Activated CD4-positive, alpha-beta T cell treated with anti-CD3 and anti-CD28 coated beads, Interleukin-10, Interleukin-2, amounts not matched to agents 100 ng/mL and 50 ng/mL, durations not matched to agents 16 hours and 8 hours (primary cell): Measurements from ENCODE around the gene TCF7L1.

Experiments
- DNase-seq: peaks from one replicate; pipeline ENCODE4 v3.0.0-alpha.2; 2020

The TCF7L1 gene

DNA sequence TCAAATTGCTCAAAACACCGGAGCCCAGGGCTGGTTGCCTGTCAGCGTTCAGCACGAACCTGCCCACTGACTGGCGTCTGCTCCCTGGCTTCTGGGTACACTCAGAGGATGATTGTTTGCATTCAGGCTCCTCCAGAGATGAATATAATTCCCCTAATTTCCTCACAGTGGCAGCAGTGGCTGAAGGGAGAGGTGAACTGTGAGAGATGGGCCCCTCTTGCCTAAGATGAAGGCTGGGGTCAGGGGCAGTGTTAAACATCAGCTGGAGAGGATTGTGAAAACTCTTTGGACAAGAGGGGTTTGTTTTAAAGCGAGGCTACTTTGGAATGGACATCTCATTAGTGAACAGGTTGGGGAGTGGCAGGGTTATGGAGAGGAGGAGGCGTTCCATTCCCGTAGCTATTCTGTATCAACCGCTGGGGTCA lies 31.0 kb downstream of the TCF7L1 start:
- DNase-seq = no peak

DNA sequence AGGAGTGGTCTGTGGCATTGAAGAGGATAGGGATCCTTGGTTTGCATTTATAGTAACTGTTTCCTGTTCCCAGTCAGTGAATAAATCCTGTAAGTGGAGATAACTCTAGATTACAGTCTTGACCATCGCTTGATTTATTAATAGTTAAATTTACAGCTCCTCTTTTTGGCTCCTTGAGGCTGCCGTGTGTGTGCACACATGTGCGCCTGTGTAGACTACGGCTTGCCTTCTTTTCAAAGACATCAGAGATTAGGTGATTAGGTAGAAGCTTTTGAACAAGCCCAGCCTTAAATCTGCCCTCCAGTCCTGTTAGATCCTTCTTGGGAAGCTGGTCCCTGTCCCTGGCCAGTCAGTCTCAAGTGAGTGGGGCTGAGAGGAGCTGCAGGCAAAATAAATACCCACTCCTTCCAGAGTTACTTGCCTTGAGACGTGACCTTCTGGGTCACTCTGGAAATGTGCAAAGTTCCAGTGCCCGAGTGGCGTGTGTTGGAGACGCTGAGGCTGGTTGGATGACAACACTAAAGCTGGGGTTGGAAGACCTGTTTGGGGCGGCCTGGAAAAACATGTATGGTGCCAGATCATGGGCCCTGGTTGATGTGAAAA lies 32.0 kb downstream of the TCF7L1 start:
- no peak for DNase-seq

- DNase-seq = no peak
Observed at GRCh38 chr2:85166021-85166420, 32.8 kb downstream of the TCF7L1 start.

GRCh38 chr2:85167479-85167878 lies 34.3 kb downstream of the TCF7L1 start:
- no peak for DNase-seq

DNA sequence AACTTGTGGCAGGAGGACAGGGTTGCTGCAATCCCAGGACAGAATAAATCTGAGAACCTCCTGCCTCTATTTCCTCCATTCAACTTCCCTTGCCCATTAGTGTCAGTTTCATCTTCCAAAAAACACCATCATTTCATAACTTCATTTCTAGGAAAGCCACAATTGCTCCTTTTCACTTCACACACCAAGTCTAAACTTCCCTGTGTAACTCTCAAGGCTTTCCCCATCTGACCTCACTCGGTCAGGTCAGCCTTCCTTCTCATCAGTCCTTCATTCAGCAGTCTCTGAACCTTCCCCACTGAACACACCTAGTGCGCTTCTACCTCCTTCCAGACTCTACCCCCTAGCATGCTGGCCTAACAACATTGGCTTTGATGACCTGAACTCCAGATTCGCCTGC lies 35.8 kb downstream of the TCF7L1 start:
- DNase-seq = no peak

DNA sequence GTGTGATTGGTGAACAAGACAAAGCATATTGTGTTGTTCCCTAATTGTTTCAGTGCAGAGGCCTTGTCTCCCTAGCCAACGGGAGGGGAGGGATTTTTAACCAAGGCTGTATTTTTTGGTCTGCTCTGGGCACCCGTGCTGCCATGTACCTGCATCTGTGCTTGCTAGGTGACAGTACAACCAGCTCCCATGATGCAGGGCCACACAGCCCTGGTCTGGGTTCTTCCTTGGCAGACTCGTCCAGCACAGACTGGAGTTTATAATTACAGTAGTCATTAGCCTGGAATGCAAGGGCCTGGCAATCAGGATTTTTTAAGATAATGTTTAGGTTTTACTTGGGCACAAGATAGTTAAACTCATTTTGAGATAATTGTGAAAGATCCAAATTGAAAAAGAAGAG lies 36.4 kb downstream of the TCF7L1 start:
- no peak for DNase-seq

- DNase-seq = no peak
Observed at GRCh38 chr2:85170938-85171475, 37.8 kb downstream of the TCF7L1 start.

GRCh38 chr2:85171916-85172315 lies 38.7 kb downstream of the TCF7L1 start:
- DNase-seq = no peak

DNA sequence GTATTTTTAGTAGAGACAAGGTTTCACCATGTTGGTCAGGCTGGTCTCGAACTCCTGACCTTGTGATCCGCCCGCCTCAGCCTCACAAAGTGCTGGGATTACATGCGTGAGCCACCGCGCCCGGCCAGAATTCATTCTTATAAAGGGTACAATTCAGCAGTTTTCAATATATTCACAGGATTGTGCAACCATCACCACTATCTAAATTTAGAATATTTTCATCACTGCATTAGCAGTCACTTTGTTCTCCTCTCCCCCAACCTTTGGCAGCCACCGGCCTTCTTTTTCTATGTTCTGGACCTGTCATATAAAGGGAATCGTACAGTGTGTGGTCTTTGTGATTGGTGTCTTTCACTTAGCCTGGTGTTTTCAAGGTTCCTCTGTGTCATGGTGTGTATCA lies 40.7 kb downstream of the TCF7L1 start:
- DNase-seq = no peak

DNA sequence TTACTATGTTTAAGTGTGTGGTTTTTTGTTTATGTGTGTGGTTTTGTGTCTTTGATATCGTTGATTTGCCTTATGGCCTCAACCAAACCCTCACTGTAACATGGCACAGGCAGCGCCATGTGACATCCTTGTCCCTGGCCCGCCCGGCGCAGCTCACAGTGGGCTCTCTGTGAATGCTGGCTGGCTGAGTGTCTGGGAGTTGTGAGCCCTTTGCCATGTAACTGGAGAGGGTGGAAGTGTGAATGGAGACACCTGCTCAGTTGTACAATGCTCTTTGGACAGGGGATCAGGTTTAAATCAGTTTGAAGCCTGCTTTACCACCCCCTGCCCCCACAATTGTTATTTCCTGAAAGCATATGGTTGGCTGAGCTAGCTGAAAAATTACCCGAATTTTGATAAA lies 41.8 kb downstream of the TCF7L1 start:
- no peak for DNase-seq

- no peak for DNase-seq
Observed at GRCh38 chr2:85175369-85176299, 42.4 kb downstream of the TCF7L1 start.

DNA sequence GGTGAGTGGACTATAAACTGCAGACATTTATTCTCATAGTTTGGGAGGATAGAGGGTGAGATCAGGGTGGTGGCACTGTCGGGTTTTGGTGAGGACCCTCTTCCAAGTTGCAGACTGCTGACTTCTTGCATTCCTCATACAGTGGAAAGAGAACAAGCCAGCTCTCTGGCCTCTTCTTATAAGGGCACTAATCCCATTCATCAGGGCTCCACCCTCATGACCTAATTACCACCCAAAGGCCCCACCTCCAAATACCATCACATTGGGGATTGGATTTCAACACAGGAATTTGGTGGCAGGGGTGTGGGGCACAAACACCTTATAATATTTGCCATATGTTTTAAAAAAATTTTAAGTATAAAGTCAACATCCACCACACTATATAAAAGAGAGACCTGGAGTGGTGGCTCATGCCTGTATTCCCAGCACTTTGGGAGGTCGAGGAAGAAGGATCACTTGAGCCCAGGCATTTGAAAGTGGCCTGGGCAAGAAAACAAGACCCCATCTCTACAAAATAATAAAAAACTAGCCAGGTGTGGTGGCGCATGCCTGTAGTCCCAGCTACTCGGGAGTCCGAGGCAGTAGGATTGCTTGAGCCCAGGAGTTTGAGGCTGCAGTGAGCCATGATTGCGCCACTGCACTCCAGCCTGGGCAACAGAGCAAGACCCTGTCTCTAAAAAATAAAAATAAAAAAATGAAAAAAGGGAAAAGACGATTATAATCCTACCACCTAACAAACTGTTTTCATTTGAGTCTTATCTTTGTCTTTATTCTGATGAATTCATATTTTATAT lies 44.0 kb downstream of the TCF7L1 start:
- DNase-seq = no peak

DNA sequence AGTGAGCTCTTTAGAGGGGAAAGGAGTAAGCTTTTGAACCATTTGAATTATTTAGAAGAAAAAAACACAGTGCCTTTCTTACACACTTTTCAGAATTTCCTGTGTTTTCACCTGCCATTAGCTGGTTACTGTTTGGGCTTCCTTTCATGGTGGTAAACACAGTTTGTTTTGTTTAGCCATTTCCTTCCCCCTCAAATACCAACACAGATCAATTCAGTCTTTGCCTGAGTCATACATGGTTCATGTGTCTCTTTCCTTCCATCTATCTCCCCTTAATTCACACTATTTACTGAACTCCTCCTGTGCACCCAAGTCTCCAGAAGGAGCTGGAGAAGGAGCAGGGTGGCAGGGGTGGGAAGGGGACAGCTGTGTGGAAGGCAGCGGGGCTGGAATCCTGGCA lies 45.0 kb downstream of the TCF7L1 start:
- no peak for DNase-seq

DNA sequence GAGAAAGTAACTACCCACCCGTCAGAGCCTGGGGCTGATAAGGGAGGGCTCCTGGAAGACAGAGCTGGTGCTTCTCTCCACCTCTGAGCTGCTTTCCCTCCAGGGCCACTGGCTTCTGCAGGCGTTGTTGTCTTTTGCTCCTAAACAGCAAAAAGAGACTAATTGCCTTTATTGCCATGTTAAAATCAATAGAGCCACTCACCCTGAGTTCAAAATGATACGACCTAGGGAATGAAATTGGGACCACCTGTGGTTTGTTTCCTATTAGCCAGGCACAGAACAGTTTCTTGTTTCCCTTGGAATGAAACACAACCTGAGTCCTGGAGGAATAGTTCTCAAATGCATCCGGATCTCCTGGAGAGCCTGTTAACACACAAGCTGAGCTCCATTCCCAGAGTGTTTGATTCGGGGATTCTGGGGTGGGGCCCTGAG lies 45.8 kb downstream of the TCF7L1 start:
- DNase-seq = no peak

DNA sequence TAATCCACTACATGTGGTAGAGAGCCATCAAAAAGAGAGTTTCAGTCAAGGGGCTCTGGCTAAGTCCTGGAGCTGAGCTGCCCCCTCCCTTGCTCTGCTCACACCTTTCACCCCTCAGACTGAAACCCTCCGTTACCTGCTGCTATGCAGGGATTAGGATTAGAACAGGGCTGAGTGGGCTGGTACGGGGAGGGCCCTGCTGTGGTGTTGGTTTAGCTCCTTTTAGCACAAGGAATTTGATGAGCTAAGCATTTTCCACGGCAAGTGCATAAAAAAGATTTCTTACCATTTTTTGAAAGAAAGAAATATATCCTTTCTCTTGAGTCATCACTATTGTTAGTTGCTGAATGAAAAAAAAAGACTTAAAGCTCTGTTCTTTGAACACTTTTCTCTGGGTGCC lies 46.3 kb downstream of the TCF7L1 start:
- DNase-seq = no peak

- no peak for DNase-seq
Observed at GRCh38 chr2:85180322-85181133, 47.3 kb downstream of the TCF7L1 start.

DNA sequence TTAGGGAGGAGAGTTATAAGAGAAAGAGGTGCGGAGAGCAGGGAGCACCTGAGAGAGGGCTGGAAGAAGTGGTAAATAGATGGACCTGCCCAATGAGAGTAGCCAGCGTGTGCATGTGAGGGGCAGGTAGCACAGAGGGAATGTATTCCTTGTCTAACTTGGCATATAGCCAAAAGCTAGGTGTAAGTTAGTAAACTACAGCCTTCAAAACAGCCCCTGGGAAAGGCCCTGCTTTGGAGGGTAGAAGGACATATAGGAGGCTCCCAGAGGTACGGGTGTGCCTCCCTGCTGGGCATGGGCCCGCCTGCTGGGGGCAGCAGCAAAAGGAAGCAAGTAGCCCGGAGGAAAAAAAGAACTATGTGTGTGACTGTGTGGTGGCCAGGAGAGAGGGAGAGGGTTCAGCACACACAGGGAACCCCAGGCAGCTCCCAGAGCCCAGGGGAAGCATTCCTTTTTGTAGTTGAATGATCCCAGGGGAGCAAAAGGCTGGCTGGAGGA lies 48.0 kb downstream of the TCF7L1 start:
- DNase-seq = no peak

- DNase-seq = no peak
Observed at GRCh38 chr2:85181844-85182456, 48.8 kb downstream of the TCF7L1 start.

GRCh38 chr2:85183076-85183475 lies 49.9 kb downstream of the TCF7L1 start:
- DNase-seq = no peak

DNA sequence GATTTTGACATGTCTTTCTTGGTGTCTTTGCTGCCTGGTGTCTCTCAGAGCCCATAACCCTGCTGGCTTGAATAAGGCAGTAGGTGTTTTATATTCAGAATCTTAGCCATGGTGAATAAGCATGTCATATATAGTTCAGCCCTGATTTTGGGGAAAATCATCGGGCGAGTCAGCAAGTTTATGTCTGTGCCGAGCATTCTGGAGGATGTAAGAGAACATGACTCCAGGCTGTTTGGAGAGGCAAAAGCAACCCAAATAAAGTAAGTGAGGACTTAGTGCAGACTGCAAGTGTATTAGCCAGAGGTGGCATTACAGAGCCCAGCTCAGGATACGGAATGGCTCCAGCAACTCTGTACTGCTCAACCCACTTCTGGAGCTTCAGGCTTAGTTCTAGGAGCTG lies 50.3 kb downstream of the TCF7L1 start:
- no peak for DNase-seq

DNA sequence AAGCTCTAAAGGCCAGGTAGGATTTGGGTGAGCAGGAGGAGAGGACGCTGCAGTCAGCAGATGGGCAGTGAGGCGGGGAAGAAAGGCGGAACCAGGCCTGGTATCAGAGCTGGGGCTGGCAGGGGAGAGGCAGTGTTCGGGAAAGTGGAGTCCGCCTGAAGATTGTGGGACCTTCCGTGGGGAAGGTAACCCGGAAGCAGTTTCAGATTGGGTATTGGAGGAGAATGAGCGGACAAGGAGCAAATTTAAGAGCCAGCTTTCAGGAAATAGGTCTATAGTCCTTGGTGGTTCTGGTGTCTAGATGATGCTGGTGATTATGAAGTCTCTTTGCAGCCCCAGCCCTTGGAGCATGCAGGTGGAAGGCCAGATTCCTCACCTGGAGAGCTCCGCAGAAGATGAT lies 51.0 kb downstream of the TCF7L1 start:
- no peak for DNase-seq

- DNase-seq = no peak
Observed at GRCh38 chr2:85184990-85185389, 51.8 kb downstream of the TCF7L1 start.
